SK-N-SH (cell line): ENCODE measurements around the gene DISP2. TPM values are rescaled to one million over a fixed set of nuclear protein-coding genes. Genes with fewer than 3 reads are reported as not detected.
A peak's percentile ranks its signal among the peaks of the same experiment; 100 is the strongest.

ENCODE experiments used
- CTCF ChIA-PET: fragments of 300-600, 350-600 bp; formaldehyde crosslinking; extraction: SDS; loops from one replicate; lab custom pipeline; 2021; lab: Yijun Ruan, JAX
- POLR2A ChIA-PET: fragments of 350-600 bp; sonication (Branson Sonifier 250); formaldehyde crosslinking; extraction: SDS; loops from one replicate; lab custom pipeline; 2020; ENCODE audit warnings: antibody characterized with exemption, inconsistent platforms; lab: Yijun Ruan, JAX
- DNase-seq: peaks from one replicate; pipeline ENCODE4 v3.0.0; 2012
- H2AFZ ChIP-seq: fragments of 200-600 bp; sonication (generic); 2 replicates; pipeline ENCODE4 v1.8.1; 2016; ENCODE audit warnings: antibody characterized with exemption, mild to moderate bottlenecking, low read depth
- H3F3A ChIP-seq: fragments of 200-600 bp; sonication (generic); replicated peaks from 2 replicates; pipeline ENCODE3; 2016; ENCODE audit warnings: antibody characterized with exemption, mild to moderate bottlenecking; ENCODE audit not compliant: insufficient read depth
- H3K27ac ChIP-seq, 2 experiments: fragments of 200-500 bp in 1 of 2; fragments of 200-600 bp in 1 of 2; sonication (Bioruptor generic) in 1 of 2; sonication (generic), shearing (Covaris generic) in 1 of 2; 2 replicates each; pipeline versions ENCODE4 v1.5.1 to v1.6.1; 2014 to 2016; ENCODE audit warnings: low read depth in 2 of 2, inconsistent platforms in 1 of 2, low read length in 1 of 2, mild to moderate bottlenecking in 1 of 2, mixed read lengths in 1 of 2
- H3K27me3 ChIP-seq: fragments of 200-600 bp; sonication (generic), shearing (Covaris generic); 2 replicates; pipeline ENCODE4 v1.6.1; 2016; ENCODE audit warnings: mixed run types; ENCODE audit not compliant: insufficient read depth
- H3K36me3 ChIP-seq, 2 experiments: fragments of 200-500 bp in 1 of 2; fragments of 200-600 bp in 1 of 2; sonication (Bioruptor generic) in 1 of 2; sonication (generic) in 1 of 2; replicated peaks in 1 of 2; 2 replicates each; pipeline versions ENCODE3 to v1.5.1; 2014 to 2016; ENCODE audit warnings: low read length in 1 of 2, mild to moderate bottlenecking in 1 of 2; ENCODE audit not compliant: insufficient read depth in 2 of 2, control insufficient read depth in 1 of 2
- H3K4me1 ChIP-seq, 2 experiments: fragments of 200-500 bp in 1 of 2; fragments of 200-600 bp in 1 of 2; sonication (Bioruptor generic) in 1 of 2; sonication (generic), shearing (Covaris generic) in 1 of 2; 2 replicates each; pipeline versions ENCODE4 v1.5.1 to v1.6.1; 2014 to 2016; ENCODE audit warnings: low read depth in 1 of 2, low read length in 1 of 2, mixed run types in 1 of 2; ENCODE audit not compliant: insufficient read depth in 2 of 2, control insufficient read depth in 1 of 2
- H3K4me2 ChIP-seq: fragments of 200-600 bp; sonication (generic), shearing (Covaris generic); 2 replicates; pipeline ENCODE4 v1.6.1; 2017; ENCODE audit warnings: mixed run types
- H3K4me3 ChIP-seq, 2 experiments: fragments of 200-500 bp in 1 of 2; fragments of 200-600 bp in 1 of 2; sonication (Bioruptor generic) in 1 of 2; sonication (generic), shearing (Covaris generic) in 1 of 2; 2 replicates each; pipeline versions ENCODE4 v1.5.1 to v1.8.1; 2014 to 2016; ENCODE audit warnings: low read depth in 2 of 2, inconsistent platforms in 1 of 2, low read length in 1 of 2, mild to moderate bottlenecking in 1 of 2, mixed read lengths in 1 of 2, moderate library complexity in 1 of 2
- H3K79me2 ChIP-seq: fragments of 200-600 bp; sonication (generic); 2 replicates; pipeline ENCODE4 v1.8.1; 2017; ENCODE audit warnings: mild to moderate bottlenecking; ENCODE audit not compliant: insufficient read depth
- H3K9ac ChIP-seq: fragments of 200-600 bp; sonication (generic); 2 replicates; pipeline ENCODE4 v1.6.1; 2017; ENCODE audit warnings: mixed run types
- H3K9me2 ChIP-seq: fragments of 200-600 bp; sonication (generic); 2 replicates; pipeline ENCODE4 v1.6.1; 2017; ENCODE audit warnings: mixed run types
- H3K9me3 ChIP-seq: fragments of 200-600 bp; sonication (generic); 2 replicates; pipeline ENCODE4 v1.6.1; 2017; ENCODE audit warnings: mixed run types, mild to moderate bottlenecking, moderate library complexity
- H4K20me1 ChIP-seq: fragments of 200-600 bp; sonication (generic); 2 replicates; pipeline ENCODE4 v1.6.1; 2017; ENCODE audit warnings: mild to moderate bottlenecking, mixed run types; ENCODE audit not compliant: insufficient read depth
- ELF1 ChIP-seq: IDR thresholded peaks from 2 replicates; pipeline ENCODE4 v1.4.0; 2012
- GABPA ChIP-seq: IDR thresholded peaks from 2 replicates; pipeline ENCODE4 v1.4.0; 2012; ENCODE audit warnings: low read depth, mild to moderate bottlenecking
- GATA2 ChIP-seq: sonication (generic); formaldehyde crosslinking; IDR thresholded peaks from 2 replicates; pipeline ENCODE4 v1.5.0; 2020; ENCODE audit warnings: mild to moderate bottlenecking, missing genetic modification reagents
- JUND ChIP-seq: IDR thresholded peaks from 2 replicates; pipeline ENCODE4 v1.4.0; 2012
- MEF2A ChIP-seq: IDR thresholded peaks from 2 replicates; pipeline ENCODE4 v1.4.0; 2012; ENCODE audit warnings: low read depth, borderline replicate concordance
- MXI1 ChIP-seq: IDR thresholded peaks from 2 replicates; pipeline ENCODE4 v1.6.1; 2012; ENCODE audit warnings: mild to moderate bottlenecking, low read depth, low read length, improper control_type of control experiment
- NRF1 ChIP-seq: IDR thresholded peaks from 2 replicates; pipeline ENCODE4 v1.6.1; 2012; ENCODE audit warnings: low read depth, mild to moderate bottlenecking, low read length
- POLR2AphosphoS5 ChIP-seq: IDR thresholded peaks from 2 replicates; pipeline ENCODE4 v1.6.1; 2012; ENCODE audit warnings: low read depth, low read length
- RCOR1 ChIP-seq: fragments of 150-350 bp; IDR thresholded peaks from 2 replicates; pipeline ENCODE4 v1.6.1; 2017; ENCODE audit warnings: antibody characterized with exemption, low read length
- RFX5 ChIP-seq: IDR thresholded peaks from 2 replicates; pipeline ENCODE4 v1.6.1; 2012; ENCODE audit warnings: mild to moderate bottlenecking, improper control_type of control experiment, low read length
- RXRA ChIP-seq: IDR thresholded peaks from 2 replicates; pipeline ENCODE4 v1.4.0; 2012; ENCODE audit warnings: low read depth, mild to moderate bottlenecking, borderline replicate concordance
- SIN3A ChIP-seq: IDR thresholded peaks from 2 replicates; pipeline ENCODE4 v1.6.1; 2012; ENCODE audit warnings: low read depth, mild to moderate bottlenecking, low read length, moderate library complexity, borderline replicate concordance
- SMC3 ChIP-seq: IDR thresholded peaks from 2 replicates; pipeline ENCODE4 v1.6.1; 2012; ENCODE audit warnings: low read depth, low read length, improper control_type of control experiment
- TCF12 ChIP-seq: IDR thresholded peaks from 2 replicates; pipeline ENCODE4 v1.4.0; 2012
- YY1 ChIP-seq: IDR thresholded peaks from 2 replicates; pipeline ENCODE4 v1.4.0; 2012; ENCODE audit warnings: low read depth, mild to moderate bottlenecking
- WGBS: methylation state at CpG from one replicate; pipeline ENCODE4 v1.1.6; 2017; ENCODE audit warnings: low lambda C conversion rate; 5-methylcytosine and 5-hydroxymethylcytosine counted together
- polyA plus RNA-seq, 3 experiments: library from polyadenylated mRNA; depleted of rRNA; stranded (reverse); fragments of >200 nt; gene quantifications; 2 replicates each; pipeline ENCODE4 v1.2.3, GENCODE V29; 2012
- TF ChIP-seq, protein P1 (sequence below): fragments of 200-600 bp; sonication (generic); IDR thresholded peaks from 2 replicates; pipeline ENCODE4 v1.6.1; 2017; ENCODE audit warnings: antibody characterized with exemption, mild to moderate bottlenecking, moderate library complexity
- TF ChIP-seq, protein P2 (sequence below): IDR thresholded peaks from 2 replicates; pipeline ENCODE4 v1.4.0; 2012; ENCODE audit warnings: low read depth, borderline replicate concordance
- TF ChIP-seq, protein P3 (sequence below): IDR thresholded peaks from 2 replicates; pipeline ENCODE4; 2012
- TF ChIP-seq, protein P4 (sequence below): IDR thresholded peaks from 2 replicates; pipeline ENCODE4 v1.6.1; 2012; ENCODE audit warnings: mild to moderate bottlenecking, low read depth, low read length, moderate library complexity

The DISP2 gene
- polyA plus RNA-seq, 1 of the 3 experiments (the other 2 are of a cell fraction): 0.12 TPM

DNA sequence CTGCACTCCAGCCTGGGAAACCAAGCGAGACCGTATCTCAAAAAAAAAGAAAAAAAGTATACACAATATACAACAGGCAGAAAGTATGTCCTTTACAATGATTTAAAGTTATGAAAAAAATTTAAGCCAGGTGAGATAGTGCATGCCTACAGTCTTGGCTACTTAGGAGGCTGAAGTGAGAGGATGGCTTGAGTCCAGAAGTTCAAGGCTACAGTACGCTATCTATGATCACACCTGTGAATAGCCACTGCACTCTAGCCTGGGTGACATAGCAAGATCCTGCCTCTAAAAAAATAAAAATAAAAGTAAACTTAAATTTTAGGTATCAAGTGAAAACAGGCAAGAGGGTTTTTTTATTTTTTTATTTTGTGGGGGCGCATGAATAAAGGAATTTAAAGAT lies 21.4 kb downstream of the DISP2 start:
- POLR2A ChIA-PET: no interaction called here
- Histone ChIP-seq H2AFZ (peak overlapping the region; percentile 39; the same call in 1 of the 2 replicates), H3K9ac (no peak overlapping the region)

More for the DNA sequence above, 21.4 kb downstream of the DISP2 start:
- 92% methylated on average over 4 of the region's 4 CpGs for WGBS
- Histone ChIP-seq H3K79me2 (peaks cover 16% of the 10 kb centered on the region), H4K20me1 (no peaks in the 10 kb centered on the region), H3K27ac (peak overlapping the region in 1 of 2 experiments; percentile 60; a peak in 2 of 4 replicates), H3K9me2 (no peaks in the 10 kb centered on the region), H3K36me3 (no peaks in the 10 kb centered on the region), H3K9me3 (no peaks in the 10 kb centered on the region), H3F3A (peaks cover 8% of the 10 kb centered on the region), H3K27me3 (no peaks in the 10 kb centered on the region), H3K4me3 (no peak overlapping the region), H3K4me1 (peaks cover 6 to 13% of the 10 kb centered on the region in 2 experiments; a peak in 3 of 4 replicates), H3K4me2 (peak overlapping the region; percentile 46; the same call in 1 of the 2 replicates)
- TF ChIP-seq YY1 (no peak), MXI1 (no peak), SIN3A (no peak), GATA2 (no peak), RCOR1 (no peak), RFX5 (no peak), TCF12 (no peak), GABPA (no peak), RXRA (no peak), SMC3 (no peak), ELF1 (no peak), POLR2AphosphoS5 (no peak), MEF2A (no peak), JUND (no peak), NRF1 (no peak)
- TF ChIP-seq, protein P1, sequence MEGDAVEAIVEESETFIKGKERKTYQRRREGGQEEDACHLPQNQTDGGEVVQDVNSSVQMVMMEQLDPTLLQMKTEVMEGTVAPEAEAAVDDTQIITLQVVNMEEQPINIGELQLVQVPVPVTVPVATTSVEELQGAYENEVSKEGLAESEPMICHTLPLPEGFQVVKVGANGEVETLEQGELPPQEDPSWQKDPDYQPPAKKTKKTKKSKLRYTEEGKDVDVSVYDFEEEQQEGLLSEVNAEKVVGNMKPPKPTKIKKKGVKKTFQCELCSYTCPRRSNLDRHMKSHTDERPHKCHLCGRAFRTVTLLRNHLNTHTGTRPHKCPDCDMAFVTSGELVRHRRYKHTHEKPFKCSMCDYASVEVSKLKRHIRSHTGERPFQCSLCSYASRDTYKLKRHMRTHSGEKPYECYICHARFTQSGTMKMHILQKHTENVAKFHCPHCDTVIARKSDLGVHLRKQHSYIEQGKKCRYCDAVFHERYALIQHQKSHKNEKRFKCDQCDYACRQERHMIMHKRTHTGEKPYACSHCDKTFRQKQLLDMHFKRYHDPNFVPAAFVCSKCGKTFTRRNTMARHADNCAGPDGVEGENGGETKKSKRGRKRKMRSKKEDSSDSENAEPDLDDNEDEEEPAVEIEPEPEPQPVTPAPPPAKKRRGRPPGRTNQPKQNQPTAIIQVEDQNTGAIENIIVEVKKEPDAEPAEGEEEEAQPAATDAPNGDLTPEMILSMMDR: no peak
- TF ChIP-seq, protein P2, sequence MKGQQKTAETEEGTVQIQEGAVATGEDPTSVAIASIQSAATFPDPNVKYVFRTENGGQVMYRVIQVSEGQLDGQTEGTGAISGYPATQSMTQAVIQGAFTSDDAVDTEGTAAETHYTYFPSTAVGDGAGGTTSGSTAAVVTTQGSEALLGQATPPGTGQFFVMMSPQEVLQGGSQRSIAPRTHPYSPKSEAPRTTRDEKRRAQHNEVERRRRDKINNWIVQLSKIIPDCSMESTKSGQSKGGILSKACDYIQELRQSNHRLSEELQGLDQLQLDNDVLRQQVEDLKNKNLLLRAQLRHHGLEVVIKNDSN: no peak
- TF ChIP-seq, protein P3, sequence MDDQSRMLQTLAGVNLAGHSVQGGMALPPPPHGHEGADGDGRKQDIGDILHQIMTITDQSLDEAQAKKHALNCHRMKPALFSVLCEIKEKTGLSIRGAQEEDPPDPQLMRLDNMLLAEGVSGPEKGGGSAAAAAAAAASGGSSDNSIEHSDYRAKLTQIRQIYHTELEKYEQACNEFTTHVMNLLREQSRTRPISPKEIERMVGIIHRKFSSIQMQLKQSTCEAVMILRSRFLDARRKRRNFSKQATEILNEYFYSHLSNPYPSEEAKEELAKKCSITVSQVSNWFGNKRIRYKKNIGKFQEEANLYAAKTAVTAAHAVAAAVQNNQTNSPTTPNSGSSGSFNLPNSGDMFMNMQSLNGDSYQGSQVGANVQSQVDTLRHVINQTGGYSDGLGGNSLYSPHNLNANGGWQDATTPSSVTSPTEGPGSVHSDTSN: no peak
- TF ChIP-seq, protein P4, sequence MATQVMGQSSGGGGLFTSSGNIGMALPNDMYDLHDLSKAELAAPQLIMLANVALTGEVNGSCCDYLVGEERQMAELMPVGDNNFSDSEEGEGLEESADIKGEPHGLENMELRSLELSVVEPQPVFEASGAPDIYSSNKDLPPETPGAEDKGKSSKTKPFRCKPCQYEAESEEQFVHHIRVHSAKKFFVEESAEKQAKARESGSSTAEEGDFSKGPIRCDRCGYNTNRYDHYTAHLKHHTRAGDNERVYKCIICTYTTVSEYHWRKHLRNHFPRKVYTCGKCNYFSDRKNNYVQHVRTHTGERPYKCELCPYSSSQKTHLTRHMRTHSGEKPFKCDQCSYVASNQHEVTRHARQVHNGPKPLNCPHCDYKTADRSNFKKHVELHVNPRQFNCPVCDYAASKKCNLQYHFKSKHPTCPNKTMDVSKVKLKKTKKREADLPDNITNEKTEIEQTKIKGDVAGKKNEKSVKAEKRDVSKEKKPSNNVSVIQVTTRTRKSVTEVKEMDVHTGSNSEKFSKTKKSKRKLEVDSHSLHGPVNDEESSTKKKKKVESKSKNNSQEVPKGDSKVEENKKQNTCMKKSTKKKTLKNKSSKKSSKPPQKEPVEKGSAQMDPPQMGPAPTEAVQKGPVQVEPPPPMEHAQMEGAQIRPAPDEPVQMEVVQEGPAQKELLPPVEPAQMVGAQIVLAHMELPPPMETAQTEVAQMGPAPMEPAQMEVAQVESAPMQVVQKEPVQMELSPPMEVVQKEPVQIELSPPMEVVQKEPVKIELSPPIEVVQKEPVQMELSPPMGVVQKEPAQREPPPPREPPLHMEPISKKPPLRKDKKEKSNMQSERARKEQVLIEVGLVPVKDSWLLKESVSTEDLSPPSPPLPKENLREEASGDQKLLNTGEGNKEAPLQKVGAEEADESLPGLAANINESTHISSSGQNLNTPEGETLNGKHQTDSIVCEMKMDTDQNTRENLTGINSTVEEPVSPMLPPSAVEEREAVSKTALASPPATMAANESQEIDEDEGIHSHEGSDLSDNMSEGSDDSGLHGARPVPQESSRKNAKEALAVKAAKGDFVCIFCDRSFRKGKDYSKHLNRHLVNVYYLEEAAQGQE: no peak
- DNase-seq: no peak
- CTCF ChIA-PET: interaction anchor here (0.8 to 1.0 kb wide), 2 partner anchors 11 to 34 kb away, joined by 3 read pairs; no protein-coding TSS in a partner anchor
